ENCODE data around the gene IGFN1.

GRCh38 chr1:201155354-201155753 is 35.3 kb upstream of the IGFN1 start:
- TF ChIP-seq FOXA1 (IDR thresholded peaks at IDR 0.05) (no peak), NFRKB (IDR thresholded peaks at IDR 0.05) (no peak), FOXM1 (IDR thresholded peaks at IDR 0.05; ENCODE audit: borderline replicate concordance) (no peak), ZNF384 (IDR thresholded peaks at IDR 0.05) (no peak), BHLHE40 (IDR thresholded peaks at IDR 0.05; ENCODE audit: borderline replicate concordance) (no peak), PKNOX1 (IDR thresholded peaks at IDR 0.05) (no peak), SP1 (IDR thresholded peaks at IDR 0.05) (no peak), TARDBP (IDR thresholded peaks at IDR 0.05) (no peak), HDGF (IDR thresholded peaks at IDR 0.05; ENCODE audit: borderline replicate concordance) (no peak)

Measured in HEK293T (cell line).